ENCODE measurements around the gene DCC. TPM values are rescaled to one million over a fixed set of nuclear protein-coding genes. Genes with fewer than 3 reads are reported as not detected.

DCC gene
- not detected in 2 replicates for total RNA-seq (ENCODE audit: low replicate concordance)

GRCh38 chr18:52339891-52340371, at the start of gene DCC:
TSS of gene DCC (plus strand) at chr18:52340197. CDS start at chr18:52340788, 591 bp downstream.

All from smooth muscle cell of the coronary artery (primary cell).